ENCODE results near the gene BLOC1S4.

GRCh38 chr4:6740347-6740746 lies 24.4 kb downstream of the BLOC1S4 start:
- no peak for TF ChIP-seq EZH2 (IDR thresholded peaks at IDR 0.05; ENCODE audit: insufficient read depth, poor library complexity, severe bottlenecking)
- TF ChIP-seq EZH2phosphoT487 (IDR thresholded peaks at IDR 0.05; ENCODE audit: insufficient read depth, low read depth): no peak

Data from GM23248 (cell line).